K562 (cell line): ENCODE results near the gene FAM186B. TPM values are rescaled to one million over a fixed set of nuclear protein-coding genes. Genes with fewer than 3 reads are reported as not detected.

Experiments
- ATAC-seq: fragments of 200-7000 bp; cut with Tn5 transposase; 3 replicates; pipeline ENCODE4 v1.9.1; 2020; ENCODE audit warnings: moderate library complexity
- BruUV-seq: library from RNA; stranded (reverse); fragments of 400-500 nt; replicated peaks from 2 replicates; lab custom pipeline; 2021; lab: Mats Ljungman, UMichigan
- CTCF ChIA-PET: fragments of 300-600 bp; formaldehyde crosslinking; extraction: SDS; loops from one replicate; lab custom pipeline; 2021; ENCODE audit warnings: low intra/inter-chr PET ratio; lab: Yijun Ruan, JAX
- POLR2A ChIA-PET: fragments of 300-600, 350-650 bp; sonication (Branson Sonifier 250); formaldehyde crosslinking; extraction: SDS; loops from one replicate; lab custom pipeline; 2021; ENCODE audit warnings: antibody characterized with exemption, inconsistent platforms; lab: Yijun Ruan, JAX
- DNase-seq, 4 experiments: peaks; one replicate each; pipeline versions ENCODE4 v3.0.0 to v3.0.0-alpha.2; 2011 to 2018; ENCODE audit warnings: low spot score in 3 of 4, mixed read lengths in 3 of 4; ENCODE audit errors: extremely low read depth in 1 of 4
- FAIRE-seq: peaks from 2 replicates; lab custom pipeline; 2011; peaks lifted over from hg19 to GRCh38; lab: Jason Lieb, UNC
- H2AFZ ChIP-seq: 2 replicates; pipeline ENCODE4 v1.6.0; 2011; ENCODE audit warnings: low read depth, low read length, control low read depth, inconsistent platforms
- H3K27ac ChIP-seq: fragments of 200-600 bp; 3 replicates; pipeline ENCODE4 v1.8.0; 2011; ENCODE audit warnings: low read depth, mild to moderate bottlenecking, control low read depth, inconsistent platforms, low read length, moderate library complexity, mixed read lengths; ENCODE audit errors: extremely low read depth
- H3K27me3 ChIP-seq, 2 experiments: fragments of 300-600 bp in 1 of 2; 2 replicates in 1 of 2; 3 replicates in 1 of 2; pipeline versions ENCODE4 v1.6.0 to v1.8.0; 2011; ENCODE audit warnings: inconsistent platforms in 2 of 2, low read length in 2 of 2, mild to moderate bottlenecking in 1 of 2, mixed read lengths in 1 of 2, moderate library complexity in 1 of 2; ENCODE audit not compliant: control insufficient read depth in 2 of 2, insufficient read depth in 2 of 2
- H3K36me3 ChIP-seq: fragments of 300-600 bp; 3 replicates; pipeline ENCODE4 v1.8.0; 2011; ENCODE audit warnings: mild to moderate bottlenecking, low read length, inconsistent platforms; ENCODE audit not compliant: control insufficient read depth, insufficient read depth
- H3K4me1 ChIP-seq, 2 experiments: fragments of 200-600 bp in 1 of 2; replicated peaks in 1 of 2; 2 replicates in 1 of 2; 3 replicates in 1 of 2; pipeline versions ENCODE4 v1.5.1 to v1.8.0; 2011; ENCODE audit warnings: inconsistent platforms in 2 of 2, low read length in 2 of 2, mild to moderate bottlenecking in 1 of 2, mixed read lengths in 1 of 2, moderate library complexity in 1 of 2; ENCODE audit not compliant: control insufficient read depth in 2 of 2, insufficient read depth in 2 of 2
- H3K4me2 ChIP-seq: 2 replicates; pipeline ENCODE4 v1.6.1; 2011; ENCODE audit warnings: low read length, control low read depth, inconsistent platforms, mixed read lengths; ENCODE audit not compliant: insufficient read depth
- H3K4me3 ChIP-seq: fragments of 200-600 bp; sonication (generic), shearing (Covaris generic); 2 replicates; pipeline ENCODE4 v1.5.1; 2016; ENCODE audit warnings: control low read depth, inconsistent platforms
- H3K79me2 ChIP-seq: fragments of 200-600 bp; 3 replicates; pipeline ENCODE4 v1.8.0; 2011; ENCODE audit warnings: low read length, inconsistent platforms; ENCODE audit not compliant: control insufficient read depth, insufficient read depth
- H3K9ac ChIP-seq, 2 experiments: 2 replicates each; pipeline versions ENCODE4 v1.6.0 to v1.6.1; 2011; ENCODE audit warnings: low read depth in 2 of 2, low read length in 2 of 2, control low read depth in 1 of 2, inconsistent platforms in 1 of 2, mild to moderate bottlenecking in 1 of 2, mixed read lengths in 1 of 2; ENCODE audit not compliant: insufficient read depth in 1 of 2
- H3K9me1 ChIP-seq: one replicate; pipeline ENCODE4 v1.6.0; 2011; ENCODE audit warnings: inconsistent platforms, mild to moderate bottlenecking, low read length, moderate library complexity; ENCODE audit not compliant: control insufficient read depth, insufficient read depth
- H3K9me3 ChIP-seq: replicated peaks from 2 replicates; pipeline ENCODE4 v1.5.1; 2011; ENCODE audit warnings: low read depth, low read length, inconsistent platforms; ENCODE audit not compliant: control insufficient read depth, insufficient read depth
- H4K20me1 ChIP-seq: replicated peaks from 2 replicates; pipeline ENCODE4 v1.6.1; 2011; ENCODE audit warnings: low read length, inconsistent platforms, mixed read lengths; ENCODE audit not compliant: control insufficient read depth, insufficient read depth
- C11orf30 ChIP-seq: fragments of 450-650 bp; IDR thresholded peaks from 2 replicates; pipeline ENCODE4 v1.6.1; 2016; ENCODE audit warnings: low read depth, mild to moderate bottlenecking
- CAMTA2 ChIP-seq: fragments of 250-450 bp; sonication (Bioruptor Pico); conservative IDR thresholded peaks from 2 replicates; pipeline ENCODE4 v1.5.1; 2022
- E2F6 ChIP-seq, 2 experiments: IDR thresholded peaks; 2 replicates each; pipeline ENCODE4 v1.6.1; 2011; ENCODE audit warnings: borderline replicate concordance in 1 of 2, control low read depth in 1 of 2, low read depth in 1 of 2, low read length in 1 of 2, mild to moderate bottlenecking in 1 of 2, mixed read lengths in 1 of 2, moderate library complexity in 1 of 2; ENCODE audit not compliant: insufficient read depth in 1 of 2, insufficient read length in 1 of 2, poor library complexity in 1 of 2, severe bottlenecking in 1 of 2; ENCODE audit errors: extremely low read depth in 1 of 2
- FUS ChIP-seq: fragments of 200-400 bp; formaldehyde crosslinking; optimal IDR thresholded peaks from 2 replicates; pipeline ENCODE3; 2017; ENCODE audit warnings: low read depth, low read length
- GTF2E2 ChIP-seq: fragments of 200-800 bp; sonication (Bioruptor generic); IDR thresholded peaks from 2 replicates; pipeline ENCODE4 v1.6.1; 2016; ENCODE audit warnings: missing genetic modification characterization, missing compliant biosample characterization
- MEIS2 ChIP-seq: fragments of 450-650 bp; IDR thresholded peaks from 2 replicates; pipeline ENCODE4 v1.6.1; 2014; ENCODE audit warnings: mild to moderate bottlenecking; ENCODE audit not compliant: partially characterized antibody
- MTA3 ChIP-seq: fragments of 450-650 bp; formaldehyde crosslinking; IDR thresholded peaks from 2 replicates; pipeline ENCODE4 v1.6.1; 2017; ENCODE audit warnings: mild to moderate bottlenecking, borderline replicate concordance
- PTTG1 ChIP-seq: fragments of 450-650 bp; IDR thresholded peaks from 2 replicates; pipeline ENCODE4 v1.6.1; 2016; ENCODE audit warnings: low read depth, mild to moderate bottlenecking, missing genetic modification characterization, missing compliant biosample characterization
- TCF3 ChIP-seq: sonication (generic); formaldehyde crosslinking; IDR thresholded peaks from 2 replicates; pipeline ENCODE4 v1.4.0; 2020; ENCODE audit warnings: mild to moderate bottlenecking, missing genetic modification reagents
- ZNF24 ChIP-seq: fragments of 450-650 bp; IDR thresholded peaks from 2 replicates; pipeline ENCODE4 v1.6.1; 2016
- ZNF695 ChIP-seq: fragments of 450-650 bp; formaldehyde crosslinking; IDR thresholded peaks from 2 replicates; pipeline ENCODE4 v1.4.0; 2020; ENCODE audit warnings: mild to moderate bottlenecking, moderate library complexity
- WGBS: fragments of 100-300 bp; shearing (Covaris generic); methylation state at CpG from one replicate; pipeline ENCODE4 v1.1.6; 2016; ENCODE audit warnings: low coverage, mixed read lengths; ENCODE audit not compliant: insufficient coverage; ENCODE audit errors: missing lambda C conversion rate; 5-methylcytosine and 5-hydroxymethylcytosine counted together
- in situ Hi-C: fragments of 300-500 bp; cut with MboI; formaldehyde crosslinking; loops from 4 replicates; pipeline ENCODE4 v1.15.0; 2018; ENCODE audit warnings: inconsistent platforms, mixed read lengths
- intact Hi-C: fragments of 100-400 bp; cut with micrococcal nuclease; formaldehyde crosslinking; loops from 2 replicates; pipeline ENCODE4 v1.14.2; 2022
- polyA plus RNA-seq, 8 experiments: library from polyadenylated mRNA; depleted of rRNA in 4 of 8; stranded (reverse) in 5 of 8; unstranded in 3 of 8; fragments of >200 nt; fragmentation: Nextera tagmentation in 2 of 8; fragmentation: Illumina TruSeq in 1 of 8; extraction: Ambion mirVana in 2 of 8; extraction: Trizol in 1 of 8; gene quantifications; 2 replicates each; pipeline versions ENCODE4 v1.2.1 to v1.2.3, GENCODE V29; 2011 to 2014; ENCODE audit warnings: inconsistent platforms in 1 of 8, missing spikeins in 1 of 8
- total RNA-seq, 7 experiments: library from RNA; depleted of rRNA in 6 of 7; stranded (reverse); fragments of >200 nt in 6 of 7; fragmentation: Illumina TruSeq in 2 of 7; extraction: Trizol in 2 of 7; gene quantifications; 2 replicates each; pipeline versions ENCODE4 v1.2.1 to v1.2.3, GENCODE V29; 2011 to 2021; ENCODE audit warnings: low replicate concordance in 1 of 7
- TF ChIP-seq, protein P1 (sequence below), 2 experiments: fragments of 450-650 bp in 1 of 2; IDR thresholded peaks; 2 replicates each; pipeline ENCODE4 v1.6.1; 2011 to 2017; ENCODE audit warnings: low read depth in 2 of 2, antibody characterized with exemption in 1 of 2, borderline replicate concordance in 1 of 2, low read length in 1 of 2, mild to moderate bottlenecking in 1 of 2, mixed read lengths in 1 of 2; ENCODE audit not compliant: control insufficient read depth in 1 of 2
- TF ChIP-seq, protein P2 (sequence below): fragments of 250-450 bp; sonication (Bioruptor Pico); IDR thresholded peaks from 2 replicates; pipeline ENCODE4 v1.4.0; 2020
- TF ChIP-seq, protein P3 (sequence below): fragments of 450-650 bp; IDR thresholded peaks from 2 replicates; pipeline ENCODE4 v1.7.1; 2018; ENCODE audit warnings: mild to moderate bottlenecking, low read depth; ENCODE audit not compliant: partially characterized antibody

The FAM186B gene
- total and polyA plus RNA-seq, 9 of the 15 experiments (the other 6 are each of a cell fraction or from before 2014, with no cell fraction given): 0.07 to 0.42 (median 0.15) TPM

- CTCF ChIA-PET: interaction anchor here (0.5 to 0.9 kb wide), 2 partner anchors 58 to 329 kb away, joined by 3 read pairs; partner anchors contain the start of gene FMNL3
- no peak for ATAC-seq
- POLR2A ChIA-PET: interaction anchor here (1.0 to 3.4 kb wide), 6 partner anchors 13 to 193 kb away, joined by 3 to 18 read pairs (median 4); partner anchors contain the start of gene BCDIN3D
- Histone ChIP-seq H4K20me1 (no peaks in the 10 kb centered on the region; the same call in 1 of the 2 replicates), H3K4me3 (no peak overlapping the region), H3K9me1 (no peaks in the 10 kb centered on the region), H3K4me2 (no peak overlapping the region), H3K9me3 (no peaks in the 10 kb centered on the region), H3K4me1 (peaks cover 0 to 12% of the 10 kb centered on the region in 2 experiments; a peak in 3 of 5 replicates), H3K27ac (no peak overlapping the region)
- BruUV-seq: no TSS peak
- DNase-seq: no peak
- intact Hi-C loops: no loop called here
- WGBS: 90% methylated on average over 8 of the region's 11 CpGs
- no peak for TF ChIP-seq CAMTA2 (CRISPR knock-in tag)
- TF ChIP-seq, protein P1, sequence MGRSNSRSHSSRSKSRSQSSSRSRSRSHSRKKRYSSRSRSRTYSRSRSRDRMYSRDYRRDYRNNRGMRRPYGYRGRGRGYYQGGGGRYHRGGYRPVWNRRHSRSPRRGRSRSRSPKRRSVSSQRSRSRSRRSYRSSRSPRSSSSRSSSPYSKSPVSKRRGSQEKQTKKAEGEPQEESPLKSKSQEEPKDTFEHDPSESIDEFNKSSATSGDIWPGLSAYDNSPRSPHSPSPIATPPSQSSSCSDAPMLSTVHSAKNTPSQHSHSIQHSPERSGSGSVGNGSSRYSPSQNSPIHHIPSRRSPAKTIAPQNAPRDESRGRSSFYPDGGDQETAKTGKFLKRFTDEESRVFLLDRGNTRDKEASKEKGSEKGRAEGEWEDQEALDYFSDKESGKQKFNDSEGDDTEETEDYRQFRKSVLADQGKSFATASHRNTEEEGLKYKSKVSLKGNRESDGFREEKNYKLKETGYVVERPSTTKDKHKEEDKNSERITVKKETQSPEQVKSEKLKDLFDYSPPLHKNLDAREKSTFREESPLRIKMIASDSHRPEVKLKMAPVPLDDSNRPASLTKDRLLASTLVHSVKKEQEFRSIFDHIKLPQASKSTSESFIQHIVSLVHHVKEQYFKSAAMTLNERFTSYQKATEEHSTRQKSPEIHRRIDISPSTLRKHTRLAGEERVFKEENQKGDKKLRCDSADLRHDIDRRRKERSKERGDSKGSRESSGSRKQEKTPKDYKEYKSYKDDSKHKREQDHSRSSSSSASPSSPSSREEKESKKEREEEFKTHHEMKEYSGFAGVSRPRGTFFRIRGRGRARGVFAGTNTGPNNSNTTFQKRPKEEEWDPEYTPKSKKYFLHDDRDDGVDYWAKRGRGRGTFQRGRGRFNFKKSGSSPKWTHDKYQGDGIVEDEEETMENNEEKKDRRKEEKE (IDR thresholded peaks at IDR 0.05; ENCODE audit: borderline replicate concordance in 1 of 2, control insufficient read depth in 1 of 2, low read depth in 2 of 2, low read length in 1 of 2): no peak
- no peak for TF ChIP-seq C11orf30
- no peak for TF ChIP-seq PTTG1 (tag)
- TF ChIP-seq, protein P2, sequence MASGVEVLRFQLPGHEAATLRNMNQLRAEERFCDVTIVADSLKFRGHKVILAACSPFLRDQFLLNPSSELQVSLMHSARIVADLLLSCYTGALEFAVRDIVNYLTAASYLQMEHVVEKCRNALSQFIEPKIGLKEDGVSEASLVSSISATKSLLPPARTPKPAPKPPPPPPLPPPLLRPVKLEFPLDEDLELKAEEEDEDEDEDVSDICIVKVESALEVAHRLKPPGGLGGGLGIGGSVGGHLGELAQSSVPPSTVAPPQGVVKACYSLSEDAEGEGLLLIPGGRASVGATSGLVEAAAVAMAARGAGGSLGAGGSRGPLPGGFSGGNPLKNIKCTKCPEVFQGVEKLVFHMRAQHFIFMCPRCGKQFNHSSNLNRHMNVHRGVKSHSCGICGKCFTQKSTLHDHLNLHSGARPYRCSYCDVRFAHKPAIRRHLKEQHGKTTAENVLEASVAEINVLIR: no peak
- no peak for TF ChIP-seq MTA3
- no peak for TF ChIP-seq ZNF695 (CRISPR knock-in tag)
- TF ChIP-seq MEIS2: no peak
- TF ChIP-seq E2F6 (IDR thresholded peaks at IDR 0.05; ENCODE audit: borderline replicate concordance in 1 of 2, extremely low read depth in 1 of 2, insufficient read depth in 1 of 2, insufficient read length in 1 of 2, low read depth in 1 of 2, low read length in 1 of 2, poor library complexity in 1 of 2, severe bottlenecking in 1 of 2): no peak
- TF ChIP-seq TCF3: no peak
- no peak for TF ChIP-seq GTF2E2 (tag)
- TF ChIP-seq, protein P3, sequence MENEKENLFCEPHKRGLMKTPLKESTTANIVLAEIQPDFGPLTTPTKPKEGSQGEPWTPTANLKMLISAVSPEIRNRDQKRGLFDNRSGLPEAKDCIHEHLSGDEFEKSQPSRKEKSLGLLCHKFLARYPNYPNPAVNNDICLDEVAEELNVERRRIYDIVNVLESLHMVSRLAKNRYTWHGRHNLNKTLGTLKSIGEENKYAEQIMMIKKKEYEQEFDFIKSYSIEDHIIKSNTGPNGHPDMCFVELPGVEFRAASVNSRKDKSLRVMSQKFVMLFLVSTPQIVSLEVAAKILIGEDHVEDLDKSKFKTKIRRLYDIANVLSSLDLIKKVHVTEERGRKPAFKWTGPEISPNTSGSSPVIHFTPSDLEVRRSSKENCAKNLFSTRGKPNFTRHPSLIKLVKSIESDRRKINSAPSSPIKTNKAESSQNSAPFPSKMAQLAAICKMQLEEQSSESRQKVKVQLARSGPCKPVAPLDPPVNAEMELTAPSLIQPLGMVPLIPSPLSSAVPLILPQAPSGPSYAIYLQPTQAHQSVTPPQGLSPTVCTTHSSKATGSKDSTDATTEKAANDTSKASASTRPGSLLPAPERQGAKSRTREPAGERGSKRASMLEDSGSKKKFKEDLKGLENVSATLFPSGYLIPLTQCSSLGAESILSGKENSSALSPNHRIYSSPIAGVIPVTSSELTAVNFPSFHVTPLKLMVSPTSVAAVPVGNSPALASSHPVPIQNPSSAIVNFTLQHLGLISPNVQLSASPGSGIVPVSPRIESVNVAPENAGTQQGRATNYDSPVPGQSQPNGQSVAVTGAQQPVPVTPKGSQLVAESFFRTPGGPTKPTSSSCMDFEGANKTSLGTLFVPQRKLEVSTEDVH: no peak
- no peak for TF ChIP-seq FUS
- no peak for TF ChIP-seq ZNF24
- TF ChIP-seq, all 486 proteins: peak for 0
- peaks cover 11% of the 10 kb centered on the region; the same call in 2 of the 3 replicates for H3K36me3 ChIP-seq
- H3K9ac ChIP-seq: no peak overlapping the region; a peak in 1 of 4 replicates
- no peaks in the 10 kb centered on the region for H3K79me2 ChIP-seq
- H2AFZ ChIP-seq: no peak overlapping the region
- in situ Hi-C loops: no loop called here
- H3K27me3 ChIP-seq: no peaks in the 10 kb centered on the region
- FAIRE-seq: no peak
Observed at GRCh38 chr12:49649445-49649844, 44.0 kb upstream of the FAM186B start.
